OCI-LY7 (cell line): ENCODE results near the gene LHX5. TPM values are rescaled to one million over a fixed set of nuclear protein-coding genes. Genes with fewer than 3 reads are reported as not detected.

Experiments used
- BruUV-seq: library from RNA; stranded (reverse); fragments of 400-500 nt; replicated peaks from 2 replicates; lab custom pipeline; 2021; lab: Mats Ljungman, UMichigan
- CTCF ChIA-PET: fragments of 300-600 bp; sonication (Branson Sonifier 250); formaldehyde crosslinking; loops from one replicate; lab custom pipeline; 2022; ENCODE audit warnings: antibody characterized with exemption; ENCODE audit not compliant: unreplicated experiment; lab: Charles Lee
- POLR2A ChIA-PET: fragments of 300-600 bp; sonication (Branson Sonifier 250); formaldehyde crosslinking; loops from one replicate; lab custom pipeline; 2022; ENCODE audit warnings: antibody characterized with exemption; lab: Charles Lee
- DNase-seq: peaks from one replicate; pipeline ENCODE4 v3.0.0-alpha.2; 2015; ENCODE audit warnings: low spot score
- H2AFZ ChIP-seq: fragments of 200-600 bp; sonication (generic), shearing (Covaris generic); 2 replicates; pipeline ENCODE4 v1.6.1; 2014; ENCODE audit warnings: mild to moderate bottlenecking, antibody characterized with exemption, low read length, moderate library complexity
- H3K27ac ChIP-seq: fragments of 200-600 bp; sonication (generic); 2 replicates; pipeline ENCODE4 v1.5.1; 2014; ENCODE audit warnings: mixed run types, low read depth, mild to moderate bottlenecking, moderate library complexity, low read length, inconsistent platforms; ENCODE audit not compliant: poor library complexity, severe bottlenecking
- H3K36me3 ChIP-seq: fragments of 200-600 bp; sonication (generic); 2 replicates; pipeline ENCODE4 v1.6.1; 2014; ENCODE audit warnings: mild to moderate bottlenecking, antibody characterized with exemption, low read length, moderate library complexity, mixed read lengths; ENCODE audit not compliant: insufficient read depth
- H3K4me1 ChIP-seq: fragments of 200-600 bp; sonication (generic); 2 replicates; pipeline ENCODE4 v1.5.1; 2014; ENCODE audit warnings: mild to moderate bottlenecking, low read length; ENCODE audit not compliant: insufficient read depth, poor library complexity, severe bottlenecking
- H3K4me2 ChIP-seq: fragments of 200-600 bp; sonication (generic); 2 replicates; pipeline ENCODE4 v1.6.1; 2014; ENCODE audit warnings: mild to moderate bottlenecking, low read length
- H3K4me3 ChIP-seq: fragments of 200-600 bp; sonication (generic); 2 replicates; pipeline ENCODE4 v1.5.1; 2014; ENCODE audit warnings: mild to moderate bottlenecking, low read depth, low read length; ENCODE audit not compliant: poor library complexity, severe bottlenecking
- H3K79me2 ChIP-seq: fragments of 200-600 bp; sonication (generic); 2 replicates; pipeline ENCODE4 v1.6.1; 2016; ENCODE audit warnings: low read depth, mild to moderate bottlenecking, low read length, moderate library complexity, mixed read lengths; ENCODE audit not compliant: insufficient read depth
- H3K9me2 ChIP-seq: fragments of 200-600 bp; sonication (generic); 2 replicates; pipeline ENCODE4 v1.6.1; 2016; ENCODE audit warnings: mild to moderate bottlenecking, low read length, mixed read lengths; ENCODE audit not compliant: insufficient read depth
- H3K9me3 ChIP-seq: fragments of 200-600 bp; sonication (generic); 2 replicates; pipeline ENCODE4 v1.6.1; 2014; ENCODE audit warnings: mild to moderate bottlenecking, mixed run types, low read length, mixed read lengths
- H4K20me1 ChIP-seq: fragments of 200-600 bp; sonication (generic); 2 replicates; pipeline ENCODE4 v1.6.1; 2014; ENCODE audit warnings: mild to moderate bottlenecking, antibody characterized with exemption, low read length, moderate library complexity, mixed read lengths; ENCODE audit not compliant: insufficient read depth
- CTCF ChIP-seq: fragments of 200-600 bp; sonication (generic); conservative IDR thresholded peaks from 2 replicates; pipeline ENCODE4 v1.5.1; 2014; ENCODE audit warnings: mild to moderate bottlenecking, antibody characterized with exemption, low read length, moderate library complexity, mixed read lengths
- EZH2phosphoT487 ChIP-seq: fragments of 200-600 bp; sonication (generic); IDR thresholded peaks from 2 replicates; pipeline ENCODE4 v1.6.1; 2018; ENCODE audit warnings: low read depth, borderline replicate concordance, mild to moderate bottlenecking, mixed run types, antibody characterized with exemption, low read length, moderate library complexity, mixed read lengths
- intact Hi-C: fragments of 100-400 bp; cut with micrococcal nuclease; formaldehyde crosslinking; loops from one replicate; pipeline ENCODE4 v1.10.0; 2022; ENCODE audit not compliant: unreplicated experiment
- total RNA-seq, 2 experiments: library from RNA; depleted of rRNA in 1 of 2; stranded (reverse); fragments of >200 nt in 1 of 2; shearing (Covaris generic) in 1 of 2; gene quantifications; 2 replicates each; pipeline ENCODE4 v1.2.3, GENCODE V29; 2014 to 2022

Gene LHX5
- total RNA-seq, 2 experiments from 2014 or later, result not detected

- POLR2A ChIA-PET, result interaction anchor here (0.8 kb wide), 1 partner anchor 18 kb away, joined by 3 read pairs; no protein-coding TSS in a partner anchor
- Histone ChIP-seq H3K36me3 (no peaks in the 10 kb centered on the region), H3K79me2 (no peaks in the 10 kb centered on the region), H3K4me2 (peak overlapping the region; percentile 70), H2AFZ (peak overlapping the region; percentile 91), H3K4me3 (peak overlapping the region; percentile 41), H4K20me1 (no peaks in the 10 kb centered on the region), H3K4me1 (peaks cover 63% of the 10 kb centered on the region), H3K9me3 (no peaks in the 10 kb centered on the region), H3K27ac (peak overlapping the region; percentile 87), H3K9me2 (no peaks in the 10 kb centered on the region)
- no TSS peak for BruUV-seq
- no peak for TF ChIP-seq EZH2phosphoT487
- TF ChIP-seq CTCF, result no peak
- CTCF ChIA-PET, result interaction anchor here (0.6 kb wide), 1 partner anchor 36 kb away, joined by 3 read pairs; no protein-coding TSS in a partner anchor
- DNase-seq, result no peak
- intact Hi-C loops, result no loop called here
Observed at GRCh38 chr12:113456199-113456598, 15.5 kb downstream of the LHX5 start.

DNA sequence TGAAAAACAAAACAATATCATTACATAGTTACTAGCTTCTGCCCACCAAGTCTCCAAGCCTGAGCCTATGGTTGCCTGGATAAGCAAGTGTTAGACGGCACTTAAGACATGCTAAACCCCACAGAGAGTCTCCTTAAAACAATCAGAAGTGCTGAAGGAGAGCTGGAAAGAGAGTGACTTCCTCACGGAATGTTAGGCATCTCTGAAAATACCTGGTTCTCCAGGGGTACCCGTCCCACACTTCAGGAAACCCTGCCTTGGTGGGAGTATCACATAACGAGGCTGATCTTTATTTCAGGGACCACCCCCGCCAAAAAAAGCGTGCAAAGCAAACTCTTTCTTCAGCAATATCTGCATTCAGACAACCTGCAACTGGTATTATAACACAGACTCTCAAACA is 18.3 kb downstream of the LHX5 start:
- POLR2A ChIA-PET, result interaction anchor here (0.7 kb wide), 1 partner anchor 368 kb away, joined by 4 read pairs; no protein-coding TSS in a partner anchor

More for the DNA sequence above, 18.3 kb downstream of the LHX5 start:
- CTCF ChIA-PET, result interaction anchor here (0.6 kb wide), 2 partner anchors 45 to 369 kb away, joined by 3 to 4 read pairs; no protein-coding TSS in a partner anchor
- Histone ChIP-seq H4K20me1 (no peaks in the 10 kb centered on the region), H2AFZ (peak overlapping the region; percentile 61), H3K9me3 (no peaks in the 10 kb centered on the region), H3K36me3 (no peaks in the 10 kb centered on the region), H3K27ac (no peak overlapping the region), H3K79me2 (no peaks in the 10 kb centered on the region), H3K4me2 (no peak overlapping the region), H3K4me1 (peaks cover 47% of the 10 kb centered on the region), H3K4me3 (no peak overlapping the region), H3K9me2 (no peaks in the 10 kb centered on the region)
- intact Hi-C loops, result no loop called here
- TF ChIP-seq EZH2phosphoT487 (no peak), CTCF (no peak)
- no peak for DNase-seq
- no TSS peak for BruUV-seq
